PC-3 (cell line): Measurements from ENCODE around the gene CMA1.
A peak's percentile ranks its signal among the peaks of the same experiment; 100 is the strongest.

Experiments used
- EZH2phosphoT487 ChIP-seq: fragments of 300-600 bp; sonication (generic); IDR thresholded peaks from 2 replicates; pipeline ENCODE4 v1.6.1; 2018; ENCODE audit warnings: mild to moderate bottlenecking, antibody characterized with exemption, low read length, borderline replicate concordance
- TF ChIP-seq, protein P1 (sequence below): fragments of 300-600 bp; sonication (generic); conservative IDR thresholded peaks from 2 replicates; pipeline ENCODE4 v1.5.1; 2017; ENCODE audit warnings: antibody characterized with exemption, low read depth, mild to moderate bottlenecking, low read length

DNA sequence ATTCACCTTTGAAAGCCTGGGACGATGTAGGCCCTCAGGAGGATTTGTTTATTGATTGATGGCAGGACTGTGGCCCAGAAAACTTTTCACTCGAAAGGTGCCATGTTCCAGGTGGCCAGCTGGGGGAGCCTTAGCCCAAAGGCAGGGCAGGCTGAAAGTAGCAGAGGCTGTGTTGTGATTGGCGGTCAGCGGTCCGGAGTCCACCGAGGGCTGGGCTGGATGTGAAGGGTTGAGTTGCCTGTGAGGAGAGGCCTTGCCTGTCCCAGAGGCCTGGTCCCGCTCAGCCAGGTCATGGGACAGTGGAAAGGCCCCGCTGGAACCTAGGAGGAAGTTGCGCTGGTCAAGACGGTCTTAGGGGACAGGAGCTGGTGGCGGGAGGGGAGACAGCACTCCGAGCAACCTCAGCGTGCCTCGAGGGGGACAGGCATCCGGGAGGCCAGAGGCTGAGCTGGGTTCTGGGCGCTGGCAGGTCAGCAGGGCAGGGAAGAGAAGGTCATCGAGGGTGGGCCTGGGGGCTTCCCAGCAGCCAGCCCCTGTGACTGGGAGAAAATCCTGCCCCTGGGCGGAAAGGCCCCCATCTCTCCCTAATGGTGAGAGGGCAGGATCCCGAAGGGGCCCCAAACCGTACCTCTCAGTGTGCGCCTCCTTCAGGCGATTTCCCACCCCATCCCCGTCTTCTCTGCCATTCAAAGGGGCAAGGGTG lies 26.3 kb downstream of the CMA1 start:
- TF ChIP-seq, protein P1, sequence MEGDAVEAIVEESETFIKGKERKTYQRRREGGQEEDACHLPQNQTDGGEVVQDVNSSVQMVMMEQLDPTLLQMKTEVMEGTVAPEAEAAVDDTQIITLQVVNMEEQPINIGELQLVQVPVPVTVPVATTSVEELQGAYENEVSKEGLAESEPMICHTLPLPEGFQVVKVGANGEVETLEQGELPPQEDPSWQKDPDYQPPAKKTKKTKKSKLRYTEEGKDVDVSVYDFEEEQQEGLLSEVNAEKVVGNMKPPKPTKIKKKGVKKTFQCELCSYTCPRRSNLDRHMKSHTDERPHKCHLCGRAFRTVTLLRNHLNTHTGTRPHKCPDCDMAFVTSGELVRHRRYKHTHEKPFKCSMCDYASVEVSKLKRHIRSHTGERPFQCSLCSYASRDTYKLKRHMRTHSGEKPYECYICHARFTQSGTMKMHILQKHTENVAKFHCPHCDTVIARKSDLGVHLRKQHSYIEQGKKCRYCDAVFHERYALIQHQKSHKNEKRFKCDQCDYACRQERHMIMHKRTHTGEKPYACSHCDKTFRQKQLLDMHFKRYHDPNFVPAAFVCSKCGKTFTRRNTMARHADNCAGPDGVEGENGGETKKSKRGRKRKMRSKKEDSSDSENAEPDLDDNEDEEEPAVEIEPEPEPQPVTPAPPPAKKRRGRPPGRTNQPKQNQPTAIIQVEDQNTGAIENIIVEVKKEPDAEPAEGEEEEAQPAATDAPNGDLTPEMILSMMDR, result peak; percentile 74
- TF ChIP-seq EZH2phosphoT487, result no peak
